Neural cell (in vitro differentiated cells): ENCODE measurements around the gene UQCC3. TPM values are rescaled to one million over a fixed set of nuclear protein-coding genes. Genes with fewer than 3 reads are reported as not detected.

ENCODE experiments used
- H2AFZ ChIP-seq: fragments of 200-600, 300-800 bp; sonication (generic), shearing (Covaris generic); 2 replicates; pipeline ENCODE4 v1.6.0; 2014; ENCODE audit warnings: low read depth, mild to moderate bottlenecking, antibody characterized with exemption, low read length, moderate library complexity
- H3F3A ChIP-seq: fragments of 200-600 bp; shearing (Covaris generic); 2 replicates; pipeline ENCODE4 v1.6.1; 2016; ENCODE audit warnings: mild to moderate bottlenecking, moderate library complexity, mixed read lengths, antibody characterized with exemption, low read length; ENCODE audit not compliant: insufficient read depth, poor library complexity, severe bottlenecking
- H3K27ac ChIP-seq: fragments of 200-600, 300-800 bp; sonication (generic), shearing (Covaris generic); 2 replicates; pipeline ENCODE4 v1.5.1; 2014; ENCODE audit warnings: mild to moderate bottlenecking, low read length, moderate library complexity
- H3K27me3 ChIP-seq: fragments of 300-800, 200-600 bp; sonication (generic), shearing (Covaris generic); 2 replicates; pipeline ENCODE4 v1.6.0; 2014; ENCODE audit warnings: mild to moderate bottlenecking, low read depth, low read length, moderate library complexity; ENCODE audit not compliant: insufficient read depth
- H3K36me3 ChIP-seq: fragments of 300-800, 200-600 bp; sonication (generic), shearing (Covaris generic); 2 replicates; pipeline ENCODE4 v1.5.1; 2014; ENCODE audit warnings: mild to moderate bottlenecking, antibody characterized with exemption, low read length, moderate library complexity; ENCODE audit not compliant: insufficient read depth
- H3K4me2 ChIP-seq: fragments of 300-800, 200-600 bp; sonication (generic), shearing (Covaris generic); 2 replicates; pipeline ENCODE4 v1.6.0; 2014; ENCODE audit warnings: mild to moderate bottlenecking, low read length
- H3K4me3 ChIP-seq: fragments of 300-800, 200-600 bp; sonication (generic), shearing (Covaris generic); 2 replicates; pipeline ENCODE4 v1.5.1; 2014; ENCODE audit warnings: mild to moderate bottlenecking, low read length, moderate library complexity
- H3K79me2 ChIP-seq: fragments of 200-600 bp; shearing (Covaris generic); replicated peaks from 2 replicates; pipeline ENCODE4 v1.6.0; 2014; ENCODE audit warnings: mild to moderate bottlenecking, low read length, moderate library complexity; ENCODE audit not compliant: insufficient read depth
- H3K9ac ChIP-seq: fragments of 300-800, 200-600 bp; sonication (generic), shearing (Covaris generic); 2 replicates; pipeline ENCODE4 v1.6.1; 2016; ENCODE audit warnings: mild to moderate bottlenecking, low read length, mixed read lengths
- H3K9me2 ChIP-seq: fragments of 200-600 bp; shearing (Covaris generic); 2 replicates; pipeline ENCODE4 v1.6.1; 2016; ENCODE audit warnings: mild to moderate bottlenecking, low read length, mixed read lengths; ENCODE audit not compliant: insufficient read depth
- H3K9me3 ChIP-seq: fragments of 200-600, 300-800 bp; sonication (generic), shearing (Covaris generic); 2 replicates; pipeline ENCODE4 v1.6.1; 2016; ENCODE audit warnings: mild to moderate bottlenecking, mixed run types, low read length, moderate library complexity, mixed read lengths
- H4K20me1 ChIP-seq: fragments of 200-600 bp; shearing (Covaris generic); 2 replicates; pipeline ENCODE4 v1.6.1; 2016; ENCODE audit warnings: mild to moderate bottlenecking, mixed run types; ENCODE audit not compliant: insufficient read depth
- EZH2 ChIP-seq: fragments of 200-600, 300-800 bp; shearing (Covaris generic), sonication (generic); IDR thresholded peaks from 2 replicates; pipeline ENCODE4 v1.6.1; 2014; ENCODE audit warnings: antibody characterized with exemption, low read length, borderline replicate concordance, mild to moderate bottlenecking; ENCODE audit not compliant: insufficient read depth, poor library complexity, severe bottlenecking
- POLR2AphosphoS5 ChIP-seq: IDR thresholded peaks from 2 replicates; pipeline ENCODE4 v1.6.1; 2012
- RAD21 ChIP-seq: fragments of 450-650 bp; conservative IDR thresholded peaks from 2 replicates; pipeline ENCODE4 v1.6.1; 2014; ENCODE audit warnings: antibody characterized with exemption, mild to moderate bottlenecking, moderate library complexity
- SMC3 ChIP-seq: fragments of 450-650 bp; conservative IDR thresholded peaks from 2 replicates; pipeline ENCODE4 v1.6.1; 2014; ENCODE audit warnings: antibody characterized with exemption, mild to moderate bottlenecking, moderate library complexity; ENCODE audit not compliant: poor library complexity
- polyA plus RNA-seq: library from polyadenylated mRNA; depleted of rRNA; stranded (reverse); fragments of >200 nt; gene quantifications from 2 replicates; pipeline ENCODE4 v1.2.3, GENCODE V29; 2014
- TF ChIP-seq, protein P1 (sequence below): IDR thresholded peaks from 2 replicates; pipeline ENCODE4 v1.6.1; 2012; ENCODE audit warnings: borderline replicate concordance
- TF ChIP-seq, protein P2 (sequence below): fragments of 450-650 bp; IDR thresholded peaks from 2 replicates; pipeline ENCODE4 v1.5.1; 2014; ENCODE audit warnings: antibody characterized with exemption, mild to moderate bottlenecking, moderate library complexity; ENCODE audit not compliant: poor library complexity, severe bottlenecking

UQCC3 gene
- polyA plus RNA-seq, 1 donor from 2014 or later, result 8.4 TPM

DNA sequence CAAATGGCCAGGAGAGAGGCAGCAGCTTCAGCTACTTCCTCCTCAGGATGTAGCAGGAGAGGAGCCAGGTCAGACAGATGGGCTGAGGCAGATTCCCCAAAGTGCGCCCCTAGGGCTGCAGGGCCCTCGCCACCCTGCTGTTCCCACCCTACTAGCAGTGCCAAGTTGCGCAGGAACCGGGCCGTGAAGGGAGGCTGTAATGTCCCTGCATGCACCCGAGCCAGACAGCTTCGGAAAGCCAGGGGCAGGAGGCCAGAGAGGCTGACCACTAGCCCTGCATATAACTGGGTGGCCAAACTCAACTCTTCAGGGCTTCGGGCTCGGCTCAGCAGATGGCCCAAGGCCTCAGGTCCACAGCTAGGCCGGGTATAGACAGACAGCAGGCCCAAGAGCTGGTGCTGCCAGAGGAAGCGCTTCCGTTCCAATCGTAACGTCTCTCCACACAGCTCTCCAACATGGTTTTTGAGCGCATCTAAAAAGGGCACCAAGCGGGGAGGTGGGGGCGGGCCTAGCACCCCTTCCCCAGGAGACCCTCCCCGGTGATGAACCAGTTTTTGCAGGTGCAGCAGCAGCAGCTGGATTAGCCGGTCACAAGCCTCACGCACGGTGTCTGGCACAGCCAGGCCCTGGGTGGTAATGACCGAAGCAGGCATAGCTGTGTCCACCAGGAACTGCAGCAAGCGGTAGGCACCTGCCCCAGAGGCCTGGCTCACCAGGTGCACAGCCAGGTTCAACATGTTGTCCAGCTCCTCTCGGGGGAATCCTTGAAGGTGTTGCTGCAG lies 23.1 kb upstream of the UQCC3 start:
- Histone ChIP-seq H3K79me2 (peaks cover 38% of the 10 kb centered on the region), H3K9me2 (no peaks in the 10 kb centered on the region)

DNA sequence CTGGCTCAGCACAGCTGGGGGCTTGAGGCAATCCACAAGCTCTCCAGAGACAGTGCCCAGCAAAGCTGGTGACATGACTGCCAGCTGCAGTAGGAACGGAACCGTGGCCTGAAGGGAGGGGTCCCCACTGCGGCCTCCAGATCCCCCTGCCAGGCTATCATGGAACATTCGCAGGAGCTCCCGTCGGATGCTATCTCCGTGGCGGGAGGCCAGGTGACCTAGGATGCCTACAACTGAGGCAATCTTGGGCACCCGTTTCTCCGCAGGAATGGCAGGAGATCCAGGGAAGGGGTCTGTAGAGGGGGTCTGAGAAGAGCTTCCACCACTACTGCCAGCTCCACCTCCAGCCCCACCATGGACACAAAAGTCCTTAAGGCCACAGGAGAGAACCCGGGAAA lies 22.5 kb upstream of the UQCC3 start:
- peaks cover 38% of the 10 kb centered on the region for H3K79me2 ChIP-seq
- no peak overlapping the region for H3K27ac ChIP-seq
- H3K9ac ChIP-seq, result no peak overlapping the region
- H3K27me3 ChIP-seq, result no peaks in the 10 kb centered on the region
- H3K9me2 ChIP-seq, result no peaks in the 10 kb centered on the region
- H4K20me1 ChIP-seq, result no peaks in the 10 kb centered on the region
- no peaks in the 10 kb centered on the region for H3F3A ChIP-seq
- H3K9me3 ChIP-seq, result no peaks in the 10 kb centered on the region
- H2AFZ ChIP-seq, result no peak overlapping the region
- H3K4me3 ChIP-seq, result no peak overlapping the region
- H3K36me3 ChIP-seq, result no peaks in the 10 kb centered on the region
- TF ChIP-seq RAD21 (no peak), SMC3 (no peak), POLR2AphosphoS5 (no peak)
- TF ChIP-seq, protein P1, sequence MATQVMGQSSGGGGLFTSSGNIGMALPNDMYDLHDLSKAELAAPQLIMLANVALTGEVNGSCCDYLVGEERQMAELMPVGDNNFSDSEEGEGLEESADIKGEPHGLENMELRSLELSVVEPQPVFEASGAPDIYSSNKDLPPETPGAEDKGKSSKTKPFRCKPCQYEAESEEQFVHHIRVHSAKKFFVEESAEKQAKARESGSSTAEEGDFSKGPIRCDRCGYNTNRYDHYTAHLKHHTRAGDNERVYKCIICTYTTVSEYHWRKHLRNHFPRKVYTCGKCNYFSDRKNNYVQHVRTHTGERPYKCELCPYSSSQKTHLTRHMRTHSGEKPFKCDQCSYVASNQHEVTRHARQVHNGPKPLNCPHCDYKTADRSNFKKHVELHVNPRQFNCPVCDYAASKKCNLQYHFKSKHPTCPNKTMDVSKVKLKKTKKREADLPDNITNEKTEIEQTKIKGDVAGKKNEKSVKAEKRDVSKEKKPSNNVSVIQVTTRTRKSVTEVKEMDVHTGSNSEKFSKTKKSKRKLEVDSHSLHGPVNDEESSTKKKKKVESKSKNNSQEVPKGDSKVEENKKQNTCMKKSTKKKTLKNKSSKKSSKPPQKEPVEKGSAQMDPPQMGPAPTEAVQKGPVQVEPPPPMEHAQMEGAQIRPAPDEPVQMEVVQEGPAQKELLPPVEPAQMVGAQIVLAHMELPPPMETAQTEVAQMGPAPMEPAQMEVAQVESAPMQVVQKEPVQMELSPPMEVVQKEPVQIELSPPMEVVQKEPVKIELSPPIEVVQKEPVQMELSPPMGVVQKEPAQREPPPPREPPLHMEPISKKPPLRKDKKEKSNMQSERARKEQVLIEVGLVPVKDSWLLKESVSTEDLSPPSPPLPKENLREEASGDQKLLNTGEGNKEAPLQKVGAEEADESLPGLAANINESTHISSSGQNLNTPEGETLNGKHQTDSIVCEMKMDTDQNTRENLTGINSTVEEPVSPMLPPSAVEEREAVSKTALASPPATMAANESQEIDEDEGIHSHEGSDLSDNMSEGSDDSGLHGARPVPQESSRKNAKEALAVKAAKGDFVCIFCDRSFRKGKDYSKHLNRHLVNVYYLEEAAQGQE, result no peak
- TF ChIP-seq, protein P2, sequence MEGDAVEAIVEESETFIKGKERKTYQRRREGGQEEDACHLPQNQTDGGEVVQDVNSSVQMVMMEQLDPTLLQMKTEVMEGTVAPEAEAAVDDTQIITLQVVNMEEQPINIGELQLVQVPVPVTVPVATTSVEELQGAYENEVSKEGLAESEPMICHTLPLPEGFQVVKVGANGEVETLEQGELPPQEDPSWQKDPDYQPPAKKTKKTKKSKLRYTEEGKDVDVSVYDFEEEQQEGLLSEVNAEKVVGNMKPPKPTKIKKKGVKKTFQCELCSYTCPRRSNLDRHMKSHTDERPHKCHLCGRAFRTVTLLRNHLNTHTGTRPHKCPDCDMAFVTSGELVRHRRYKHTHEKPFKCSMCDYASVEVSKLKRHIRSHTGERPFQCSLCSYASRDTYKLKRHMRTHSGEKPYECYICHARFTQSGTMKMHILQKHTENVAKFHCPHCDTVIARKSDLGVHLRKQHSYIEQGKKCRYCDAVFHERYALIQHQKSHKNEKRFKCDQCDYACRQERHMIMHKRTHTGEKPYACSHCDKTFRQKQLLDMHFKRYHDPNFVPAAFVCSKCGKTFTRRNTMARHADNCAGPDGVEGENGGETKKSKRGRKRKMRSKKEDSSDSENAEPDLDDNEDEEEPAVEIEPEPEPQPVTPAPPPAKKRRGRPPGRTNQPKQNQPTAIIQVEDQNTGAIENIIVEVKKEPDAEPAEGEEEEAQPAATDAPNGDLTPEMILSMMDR, result no peak
- H3K4me2 ChIP-seq, result no peak overlapping the region

More for the DNA sequence above, 23.1 kb upstream of the UQCC3 start:
- no peak overlapping the region for H3K4me2 ChIP-seq
- no peaks in the 10 kb centered on the region for H3K9me3 ChIP-seq
- H4K20me1 ChIP-seq, result no peaks in the 10 kb centered on the region
- H3K27me3 ChIP-seq, result no peaks in the 10 kb centered on the region
- no peak overlapping the region for H3K27ac ChIP-seq
- no peak for TF ChIP-seq SMC3
- no peak for TF ChIP-seq EZH2
- TF ChIP-seq, protein P1, result no peak
- H3K4me3 ChIP-seq, result no peak overlapping the region
- no peak overlapping the region for H2AFZ ChIP-seq
- no peak overlapping the region for H3K9ac ChIP-seq
- no peaks in the 10 kb centered on the region for H3F3A ChIP-seq
- H3K36me3 ChIP-seq, result no peaks in the 10 kb centered on the region
